Lower lobe of right lung (tissue), 2 donors: ENCODE data around the gene ZNF445. TPM values are rescaled to one million over a fixed set of nuclear protein-coding genes. Genes with fewer than 3 reads are reported as not detected.

Source experiments
- ATAC-seq, 2 donors: fragments of 200-7000 bp; cut with Tn5 transposase; one replicate each; pipeline ENCODE4 v1.9.1; 2020 to 2022; ENCODE audit warnings: mild to moderate bottlenecking in 2 of 2, moderate library complexity in 2 of 2
- DNase-seq: peaks from one replicate; pipeline ENCODE4 v3.0.0-alpha.2; 2020
- H3K27ac ChIP-seq: fragments of 200-600 bp; one replicate; pipeline ENCODE4 v1.8.0; 2022
- H3K27me3 ChIP-seq: fragments of 200-600 bp; one replicate; pipeline ENCODE4 v1.8.0; 2022; ENCODE audit warnings: low read depth
- H3K36me3 ChIP-seq: fragments of 200-600 bp; one replicate; pipeline ENCODE4 v1.8.0; 2022; ENCODE audit warnings: mild to moderate bottlenecking
- H3K4me1 ChIP-seq: fragments of 200-600 bp; one replicate; pipeline ENCODE4 v1.8.0; 2022
- H3K4me3 ChIP-seq: fragments of 200-600 bp; one replicate; pipeline ENCODE4 v1.8.0; 2022; ENCODE audit warnings: mild to moderate bottlenecking
- H3K9me3 ChIP-seq: fragments of 200-600 bp; one replicate; pipeline ENCODE4 v1.8.0; 2022
- CTCF ChIP-seq: fragments of 200-600 bp; IDR thresholded peaks from one replicate; pipeline ENCODE4 v1.8.0; 2022; ENCODE audit warnings: antibody characterized with exemption, mild to moderate bottlenecking
- intact Hi-C: fragments of 100-400 bp; cut with DNase I; formaldehyde crosslinking; loops from one replicate; pipeline ENCODE4 v1.11.0; 2022
- total RNA-seq: library from RNA; stranded (reverse); fragmentation: NEBNext Ultra II Directional; extraction: Animal tissue kit (Norgen Biotek cat#: 25700); gene quantifications from one replicate; pipeline ENCODE4 v1.2.1, GENCODE V29; 2021
- donor health status: DM: no; HTN: yes; CAD: no; lungs with severe emphysema.

Gene ZNF445
- total RNA-seq, 1 donor from 2014 or later = 21.1 TPM

GRCh38 chr3:44495636-44496415 lies 18.4 kb upstream of the ZNF445 start:
- no peak overlapping the region for H3K27ac ChIP-seq
- H3K4me3 ChIP-seq = no peak overlapping the region
- H3K9me3 ChIP-seq = peaks cover 48% of the 10 kb centered on the region
- DNase-seq (no peak), ATAC-seq (no peak)
- H3K27me3 ChIP-seq = no peaks in the 10 kb centered on the region
- no peaks in the 10 kb centered on the region for H3K36me3 ChIP-seq
- intact Hi-C loops = no loop called here
- no peak for TF ChIP-seq CTCF
- H3K4me1 ChIP-seq = no peaks in the 10 kb centered on the region

GRCh38 chr3:44492496-44492895 lies 15.0 kb upstream of the ZNF445 start:
- TF ChIP-seq CTCF = no peak
- H3K27ac ChIP-seq = no peak overlapping the region

GRCh38 chr3:44482721-44483120 lies 5.3 kb upstream of the ZNF445 start:
- intact Hi-C loops = no loop called here
- peaks cover 3% of the 10 kb centered on the region for H3K4me1 ChIP-seq
- ATAC-seq = no peak

More at GRCh38 chr3:44492496-44492895, 15.0 kb upstream of the ZNF445 start:
- Histone ChIP-seq H3K4me3 (no peak overlapping the region), H3K9me3 (peaks cover 16% of the 10 kb centered on the region), H3K36me3 (no peaks in the 10 kb centered on the region), H3K4me1 (no peaks in the 10 kb centered on the region), H3K27me3 (no peaks in the 10 kb centered on the region)
- ATAC-seq = no peak
- intact Hi-C loops = no loop called here
- no peak for DNase-seq

GRCh38 chr3:44478606-44479094 lies 1.2 kb upstream of the ZNF445 start:
- no peaks in the 10 kb centered on the region for H3K9me3 ChIP-seq
- DNase-seq = no peak
- H3K4me1 ChIP-seq = peaks cover 19% of the 10 kb centered on the region
- no peak for ATAC-seq
- no peak overlapping the region for H3K27ac ChIP-seq
- no peaks in the 10 kb centered on the region for H3K36me3 ChIP-seq
- intact Hi-C loops = loop anchor here (10.0 kb wide), 1 partner anchor 144 kb away; the partner anchor contains the start of gene TCAIM
- no peaks in the 10 kb centered on the region for H3K27me3 ChIP-seq
- no peak overlapping the region for H3K4me3 ChIP-seq
- no peak for TF ChIP-seq CTCF

More at GRCh38 chr3:44482721-44483120, 5.3 kb upstream of the ZNF445 start:
- no peak for DNase-seq
- Histone ChIP-seq H3K36me3 (no peaks in the 10 kb centered on the region), H3K9me3 (no peaks in the 10 kb centered on the region), H3K27me3 (no peaks in the 10 kb centered on the region), H3K27ac (no peak overlapping the region), H3K4me3 (no peak overlapping the region)
- no peak for TF ChIP-seq CTCF

- DNase-seq (no peak), ATAC-seq (no peak)
- Histone ChIP-seq H3K4me3 (peak overlapping the region; percentile 78), H3K27me3 (no peaks in the 10 kb centered on the region), H3K27ac (no peak overlapping the region), H3K36me3 (no peaks in the 10 kb centered on the region), H3K4me1 (peaks cover 19% of the 10 kb centered on the region), H3K9me3 (no peaks in the 10 kb centered on the region)
- intact Hi-C loops = loop anchor here (10.0 kb wide), 1 partner anchor 143 kb away; the partner anchor contains the start of gene TCAIM
- TF ChIP-seq CTCF = no peak
Measured at GRCh38 chr3:44478055-44478468, 592 bp upstream of the ZNF445 start.
